Activated T-cell treated with anti-CD3 and anti-CD28 coated beads, Interleukin-2, amount 50 U/mL, for 4 hours (primary cell): ENCODE results near the gene PYROXD2. TPM values are rescaled to one million over a fixed set of nuclear protein-coding genes. Genes with fewer than 3 reads are reported as not detected.
"Not testable (repeated sequence)": the region's sequence is repeated elsewhere in the genome, so short reads cannot be mapped to it uniquely, and the experiment has no call there.

ENCODE experiments used
- ATAC-seq, 2 donors: fragments of 200-7000 bp; cut with Tn5 transposase; one replicate each; pipeline ENCODE4 v1.10.0; 2021
- DNase-seq: peaks from one replicate; pipeline ENCODE4 v3.0.0-alpha.2; 2020
- H3K27me3 Mint-ChIP-seq: one replicate; pipeline ENCODE4 v1.8.0; 2021; ENCODE audit warnings: low read depth, mixed read lengths
- H3K36me3 Mint-ChIP-seq: one replicate; pipeline ENCODE4 v1.8.0; 2022; ENCODE audit warnings: mixed read lengths; ENCODE audit not compliant: insufficient read depth
- H3K4me1 Mint-ChIP-seq: one replicate; pipeline ENCODE4 v1.8.0; 2021; ENCODE audit warnings: low read depth, mixed read lengths
- H3K4me3 Mint-ChIP-seq: one replicate; pipeline ENCODE4 v1.8.0; 2021; ENCODE audit warnings: mild to moderate bottlenecking, moderate library complexity, mixed read lengths
- H3K9me3 Mint-ChIP-seq: one replicate; pipeline ENCODE4 v1.8.0; 2021; ENCODE audit warnings: mixed read lengths
- total RNA-seq, 3 donors: library from RNA; stranded (reverse); gene quantifications; one replicate each; pipeline ENCODE4 v1.2.1, GENCODE V29; 2021

The PYROXD2 gene
- total RNA-seq, 3 donors from 2014 or later = 0.84 to 3.2 (median 1.1) TPM

DNA sequence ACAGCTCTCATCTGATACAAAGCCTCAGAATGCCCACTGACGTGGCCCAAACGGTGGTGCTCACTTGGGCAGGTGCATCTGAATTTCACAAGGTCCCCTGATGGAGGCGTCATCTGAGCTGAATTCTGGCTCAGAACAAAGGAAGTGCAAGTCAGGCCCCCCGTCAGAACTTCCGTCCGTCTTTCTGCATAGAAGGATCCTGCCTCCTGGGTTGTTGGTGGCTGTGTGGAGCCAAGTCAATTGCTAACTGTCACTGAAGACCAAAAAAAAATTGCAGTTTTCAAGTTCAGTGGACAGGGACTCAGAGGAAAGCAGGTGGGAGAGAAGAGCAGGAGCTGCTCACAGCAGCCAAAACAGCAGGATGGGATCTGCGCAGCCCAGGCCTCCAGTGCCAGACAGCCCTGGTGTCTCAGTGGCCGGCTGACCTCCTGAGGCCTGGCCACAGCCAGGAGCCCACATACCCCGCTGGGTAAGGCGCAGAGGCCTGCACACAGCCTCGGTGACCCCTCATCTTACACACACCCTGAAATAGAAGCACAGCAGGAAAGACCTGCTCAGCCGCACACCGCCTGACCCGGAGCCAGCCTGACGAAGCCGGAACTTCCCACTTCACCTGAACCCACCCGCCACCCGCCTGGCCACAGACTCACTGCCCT is 49.4 kb downstream of the PYROXD2 start:
- DNase-seq (no peak), ATAC-seq (no peak)
- H3K4me3 Mint-ChIP-seq = no peak overlapping the region
- H3K27me3 Mint-ChIP-seq = no peaks in the 10 kb centered on the region
- no peaks in the 10 kb centered on the region for H3K9me3 Mint-ChIP-seq
- no peaks in the 10 kb centered on the region for H3K36me3 Mint-ChIP-seq
- H3K4me1 Mint-ChIP-seq = peaks cover 7% of the 10 kb centered on the region

DNA sequence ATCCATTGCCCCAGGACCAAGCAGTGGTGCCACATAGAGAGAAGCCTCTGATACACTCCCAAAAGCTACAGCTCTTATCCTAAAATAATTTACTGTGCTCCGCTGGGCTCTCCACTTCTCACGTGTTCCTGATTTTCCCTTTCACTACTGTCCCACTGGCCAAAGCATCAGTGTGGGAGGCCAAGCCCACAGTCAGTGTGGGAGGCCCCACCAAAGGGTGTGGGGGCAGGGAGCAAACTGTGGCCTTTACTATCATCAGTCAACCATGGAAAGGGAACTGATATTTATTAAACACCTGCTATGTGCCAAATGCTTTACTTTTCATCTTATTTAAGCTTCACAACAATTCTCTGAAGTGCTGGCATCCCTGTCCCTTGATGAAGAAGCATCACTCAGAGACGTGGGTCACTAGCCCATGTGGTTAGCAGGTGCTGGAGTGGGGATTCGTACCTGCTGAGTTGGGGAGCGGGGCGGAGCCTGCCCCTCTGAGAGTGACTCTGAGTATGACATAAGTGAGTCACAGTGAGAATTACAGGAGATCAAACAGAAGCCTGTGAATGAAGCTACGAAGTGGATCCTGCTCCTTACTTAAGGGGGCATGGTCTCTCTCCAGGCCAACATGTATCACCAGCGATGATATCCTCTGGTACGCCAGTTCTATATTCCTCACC is 50.4 kb downstream of the PYROXD2 start:
- ATAC-seq (no peak), DNase-seq (no peak)
- Mint-ChIP-seq H3K9me3 (no peaks in the 10 kb centered on the region), H3K27me3 (no peaks in the 10 kb centered on the region), H3K4me1 (peaks cover 7% of the 10 kb centered on the region), H3K36me3 (no peaks in the 10 kb centered on the region), H3K4me3 (no peak overlapping the region)

DNA sequence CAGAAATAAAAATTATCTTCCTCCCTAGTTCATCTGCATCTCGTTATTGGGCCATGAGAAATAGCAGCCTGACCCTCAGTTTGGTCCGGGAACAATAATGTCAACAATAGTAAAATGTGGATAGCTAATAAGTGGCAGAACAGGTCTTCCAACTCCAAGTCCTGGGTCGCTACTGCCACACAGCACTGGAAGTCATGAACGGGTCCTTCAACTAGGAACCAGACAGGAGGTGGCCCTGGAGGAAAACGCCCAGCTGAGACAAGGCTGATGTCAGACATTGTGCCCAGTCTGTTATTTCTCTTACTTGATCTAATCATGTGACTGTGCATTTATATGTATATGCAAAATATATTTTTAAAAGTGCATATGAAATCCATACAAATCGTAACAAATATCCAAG is 51.8 kb downstream of the PYROXD2 start:
- H3K27me3 Mint-ChIP-seq = no peaks in the 10 kb centered on the region
- DNase-seq (no peak), ATAC-seq (no peak)
- peaks cover 7% of the 10 kb centered on the region for H3K4me1 Mint-ChIP-seq
- H3K9me3 Mint-ChIP-seq = no peaks in the 10 kb centered on the region
- no peaks in the 10 kb centered on the region for H3K36me3 Mint-ChIP-seq
- H3K4me3 Mint-ChIP-seq = no peak overlapping the region

DNA sequence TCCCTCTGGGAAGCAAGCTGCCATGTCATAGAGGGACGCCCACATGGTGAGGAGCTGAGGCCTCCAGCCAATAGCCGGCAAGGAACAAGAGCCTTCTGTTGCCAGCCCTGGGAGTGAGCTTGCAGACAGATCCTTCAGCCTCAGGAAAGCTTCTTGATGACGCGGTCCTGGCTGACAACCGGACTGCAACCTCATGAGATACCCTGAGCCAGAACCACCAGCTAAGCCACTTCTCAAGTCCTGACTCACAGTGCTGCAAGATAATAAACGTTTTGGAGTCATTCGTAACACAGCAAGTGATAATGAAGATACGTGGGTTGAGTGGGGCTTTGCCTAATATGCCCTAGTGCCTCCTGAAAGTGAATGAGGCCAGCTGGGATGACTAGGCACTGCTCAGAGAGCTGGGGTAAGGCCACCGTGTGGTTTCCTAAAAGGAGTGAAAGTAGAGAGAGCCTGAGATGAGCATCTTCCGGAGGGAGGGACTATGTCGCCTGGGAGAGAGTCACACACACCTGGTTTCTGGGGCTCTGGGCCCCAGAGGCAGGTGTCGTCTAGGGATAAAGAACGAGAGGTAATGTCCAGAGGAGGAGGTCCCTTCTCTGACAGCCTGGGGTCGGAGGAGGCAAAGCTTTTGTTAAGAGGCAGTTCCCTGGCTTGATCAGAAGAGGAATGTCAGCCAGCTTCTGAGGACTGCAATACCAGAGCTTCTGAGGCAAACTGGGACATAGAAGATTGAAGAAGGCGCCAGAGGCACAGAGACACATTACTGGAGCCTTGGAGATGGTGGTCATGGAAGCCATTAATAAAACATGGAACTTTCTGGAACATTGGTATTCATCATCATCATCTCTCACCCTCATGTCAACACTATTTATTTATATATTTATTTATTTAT is 53.6 kb downstream of the PYROXD2 start:
- H3K4me3 Mint-ChIP-seq = no peak overlapping the region
- no peaks in the 10 kb centered on the region for H3K9me3 Mint-ChIP-seq
- H3K27me3 Mint-ChIP-seq = no peaks in the 10 kb centered on the region
- H3K36me3 Mint-ChIP-seq = no peaks in the 10 kb centered on the region
- ATAC-seq (peak; percentile 77 to 83), DNase-seq (no peak)
- H3K4me1 Mint-ChIP-seq = peaks cover 7% of the 10 kb centered on the region

DNA sequence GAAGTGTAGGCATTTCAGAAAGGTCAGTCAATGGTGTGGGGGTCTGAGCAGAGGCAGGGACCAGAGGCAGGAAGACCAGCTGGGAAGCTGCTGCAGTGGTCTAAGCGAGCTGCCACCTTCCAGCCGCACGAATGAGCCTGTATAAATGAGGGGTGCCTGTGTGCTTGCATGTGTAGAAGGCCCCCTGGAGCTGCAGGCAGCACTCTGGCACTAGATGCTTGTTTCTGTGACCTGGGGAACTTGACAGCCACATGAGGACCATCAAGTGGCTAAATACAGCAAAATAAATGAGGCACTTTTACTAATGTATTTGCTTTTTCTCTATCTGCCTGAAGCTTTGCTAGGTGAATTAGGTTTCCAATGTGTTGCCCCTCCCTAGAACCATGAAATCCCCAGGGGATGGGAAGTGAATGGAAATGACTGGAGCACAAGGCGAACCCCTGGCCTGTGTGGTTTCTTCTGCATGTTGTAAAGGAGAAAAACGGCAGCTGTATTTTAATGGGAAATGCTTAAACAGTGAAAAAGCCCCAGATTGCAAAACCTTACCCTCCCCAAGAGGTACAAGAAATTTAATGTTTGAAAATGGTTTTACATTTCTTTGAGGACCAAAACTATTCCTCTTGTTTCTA is 57.7 kb downstream of the PYROXD2 start:
- H3K9me3 Mint-ChIP-seq = no peaks in the 10 kb centered on the region
- no peaks in the 10 kb centered on the region for H3K36me3 Mint-ChIP-seq
- H3K4me1 Mint-ChIP-seq = peaks cover 7% of the 10 kb centered on the region
- no peak overlapping the region for H3K4me3 Mint-ChIP-seq
- peaks cover 20% of the 10 kb centered on the region for H3K27me3 Mint-ChIP-seq
- ATAC-seq = no peak
- no peak for DNase-seq

DNA sequence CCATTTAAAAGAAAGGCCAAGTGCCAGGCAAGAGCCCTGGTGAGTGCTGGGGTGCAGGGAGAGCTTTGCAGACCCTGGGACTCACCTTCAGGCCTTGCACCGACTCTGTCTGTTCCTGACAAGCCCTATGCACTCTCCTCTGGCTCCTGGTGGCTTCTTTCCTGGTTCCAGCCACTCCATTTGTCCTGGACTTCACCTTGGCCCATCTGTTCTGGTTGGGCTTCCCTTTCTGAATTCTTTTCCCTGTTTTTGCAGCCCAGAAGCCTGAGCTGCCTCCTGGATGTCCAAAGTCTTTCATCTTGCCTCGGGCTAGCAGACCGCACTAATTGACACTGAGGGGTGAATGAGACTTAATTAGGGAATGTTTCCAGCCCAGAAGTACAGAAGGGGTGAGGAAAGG is 60.5 kb downstream of the PYROXD2 start:
- peaks cover 4% of the 10 kb centered on the region for H3K4me1 Mint-ChIP-seq
- no peak overlapping the region for H3K4me3 Mint-ChIP-seq
- no peak for DNase-seq
- H3K36me3 Mint-ChIP-seq = no peaks in the 10 kb centered on the region
- no peaks in the 10 kb centered on the region for H3K9me3 Mint-ChIP-seq
- peaks cover 38% of the 10 kb centered on the region for H3K27me3 Mint-ChIP-seq
- no peak for ATAC-seq

DNA sequence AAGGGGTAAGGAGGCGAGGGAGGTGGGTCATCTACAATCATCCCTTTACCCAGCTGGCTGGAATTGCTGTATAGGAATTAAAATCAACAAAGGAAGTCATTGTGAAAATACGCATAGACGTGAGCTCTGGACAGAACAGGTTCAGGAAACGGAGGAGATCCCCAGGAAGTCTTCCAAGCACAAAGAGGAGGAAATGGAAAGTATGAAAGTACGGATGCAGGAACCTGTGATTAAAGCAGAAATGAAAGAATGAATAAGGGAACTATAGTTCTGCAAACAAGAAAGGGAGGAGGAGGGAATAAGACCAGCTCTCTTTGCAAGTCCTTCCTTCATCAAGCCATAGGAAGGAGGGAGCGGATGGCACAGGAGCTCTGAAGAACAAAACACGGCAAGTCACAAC is 61.8 kb downstream of the PYROXD2 start:
- Mint-ChIP-seq H3K27me3 (peaks cover 39% of the 10 kb centered on the region), H3K9me3 (peaks cover 3% of the 10 kb centered on the region), H3K4me1 (peaks cover 8% of the 10 kb centered on the region), H3K36me3 (no peaks in the 10 kb centered on the region), H3K4me3 (no peak overlapping the region)
- ATAC-seq (no peak), DNase-seq (no peak)

DNA sequence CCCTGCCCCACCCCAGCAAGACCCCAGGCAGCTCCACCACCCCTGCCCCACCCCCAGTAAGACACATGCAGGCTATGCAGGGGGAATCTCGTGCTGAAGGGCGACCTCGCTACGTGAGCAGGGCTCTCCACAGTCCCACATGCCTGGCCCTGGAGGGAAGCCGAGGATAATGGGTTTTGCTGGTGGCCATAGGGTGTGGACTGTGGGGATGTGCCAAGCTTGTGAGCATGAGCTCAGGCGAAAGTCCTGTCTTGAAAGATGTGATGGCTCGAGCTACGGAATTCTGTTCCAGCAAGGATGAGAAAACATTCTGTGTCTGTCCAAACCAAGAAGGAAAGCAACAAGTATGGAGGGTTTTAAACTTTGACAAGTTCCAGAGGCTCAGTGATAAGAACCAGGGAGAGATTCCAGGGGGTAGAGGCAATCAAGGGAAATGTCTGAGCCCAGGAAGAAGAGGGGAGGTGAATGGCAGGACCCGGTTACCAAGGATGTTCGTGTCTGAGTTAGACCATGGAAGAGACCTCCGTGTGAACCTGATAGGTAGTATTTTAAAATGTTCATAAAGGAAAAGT is 63.1 kb downstream of the PYROXD2 start:
- ATAC-seq = no peak
- no peak for DNase-seq
- Mint-ChIP-seq H3K4me1 (peaks cover 8% of the 10 kb centered on the region), H3K4me3 (no peak overlapping the region), H3K27me3 (peaks cover 41% of the 10 kb centered on the region), H3K36me3 (no peaks in the 10 kb centered on the region), H3K9me3 (peaks cover 8% of the 10 kb centered on the region)

DNA sequence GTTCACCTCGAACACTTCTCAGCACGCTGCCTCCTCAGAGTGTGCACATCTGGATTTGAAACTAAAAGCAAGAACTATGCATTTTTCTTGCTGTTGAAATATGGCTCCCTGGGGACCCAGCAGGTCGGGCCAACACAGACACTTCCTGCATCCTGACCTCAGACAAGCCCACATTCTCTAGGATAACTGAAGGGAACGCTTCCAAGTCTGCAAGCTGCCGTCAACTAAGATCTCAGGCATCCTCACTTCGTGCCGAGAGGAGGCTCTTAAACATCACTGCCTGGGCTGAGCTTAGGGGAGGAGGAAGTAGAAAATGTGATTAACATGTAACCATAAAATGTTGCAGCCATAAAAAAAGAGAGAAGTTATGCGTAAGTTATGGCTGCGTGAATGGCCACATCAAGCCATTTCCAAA is 65.5 kb downstream of the PYROXD2 start:
- DNase-seq = no peak
- Mint-ChIP-seq H3K9me3 (peaks cover 8% of the 10 kb centered on the region), H3K36me3 (no peaks in the 10 kb centered on the region), H3K4me3 (no peak overlapping the region), H3K27me3 (peaks cover 39% of the 10 kb centered on the region), H3K4me1 (peaks cover 8% of the 10 kb centered on the region)
- no peak for ATAC-seq

DNA sequence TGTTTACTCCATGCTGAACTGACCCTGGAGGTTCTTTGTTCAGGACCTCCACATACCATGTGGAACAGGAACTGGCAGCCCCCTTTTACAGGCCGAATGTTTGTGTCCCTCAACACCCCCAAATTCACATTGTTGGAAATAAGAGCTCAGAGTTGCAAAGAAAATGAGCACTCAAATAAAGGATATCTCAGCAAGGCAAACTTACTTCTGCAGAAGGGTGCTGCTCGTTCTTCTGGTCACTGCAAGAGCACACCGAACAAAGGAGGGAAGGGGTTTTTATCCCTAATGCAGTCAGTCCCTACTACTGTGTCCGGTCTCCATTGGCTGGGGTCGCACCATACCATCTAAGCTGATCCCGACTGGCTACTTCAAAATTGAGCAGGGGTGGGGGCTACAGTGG is 68.1 kb downstream of the PYROXD2 start:
- H3K4me1 Mint-ChIP-seq = peaks cover 8% of the 10 kb centered on the region
- H3K4me3 Mint-ChIP-seq = no peak overlapping the region
- peaks cover 8% of the 10 kb centered on the region for H3K9me3 Mint-ChIP-seq
- peaks cover 32% of the 10 kb centered on the region for H3K27me3 Mint-ChIP-seq
- no peak for ATAC-seq
- DNase-seq = no peak
- H3K36me3 Mint-ChIP-seq = no peaks in the 10 kb centered on the region

DNA sequence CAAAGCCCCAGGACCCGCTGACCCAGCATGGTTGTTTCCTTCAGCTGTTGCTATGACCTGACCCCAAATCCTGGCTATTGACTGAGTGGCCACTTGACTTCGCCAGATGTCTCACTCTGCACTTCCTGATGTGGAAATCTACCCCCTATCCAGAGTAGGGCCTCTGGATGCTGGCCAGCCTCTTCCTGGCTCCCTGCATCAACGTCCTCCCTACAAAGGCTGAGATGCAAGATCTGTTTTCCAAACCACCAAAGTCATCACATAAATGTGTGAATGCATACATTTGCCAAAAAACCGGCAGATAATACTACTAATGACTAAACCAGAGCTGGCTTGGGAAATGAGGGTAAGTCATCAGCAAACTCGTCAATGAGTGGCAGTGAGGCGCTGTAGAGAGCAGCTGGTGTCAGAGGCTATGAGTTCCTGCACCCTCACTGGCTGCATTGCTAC is 70.4 kb downstream of the PYROXD2 start:
- no peaks in the 10 kb centered on the region for H3K36me3 Mint-ChIP-seq
- H3K4me3 Mint-ChIP-seq = no peak overlapping the region
- peaks cover 22% of the 10 kb centered on the region for H3K27me3 Mint-ChIP-seq
- no peak for DNase-seq
- no peak for ATAC-seq
- peaks cover 15% of the 10 kb centered on the region for H3K4me1 Mint-ChIP-seq
- H3K9me3 Mint-ChIP-seq = peaks cover 8% of the 10 kb centered on the region

DNA sequence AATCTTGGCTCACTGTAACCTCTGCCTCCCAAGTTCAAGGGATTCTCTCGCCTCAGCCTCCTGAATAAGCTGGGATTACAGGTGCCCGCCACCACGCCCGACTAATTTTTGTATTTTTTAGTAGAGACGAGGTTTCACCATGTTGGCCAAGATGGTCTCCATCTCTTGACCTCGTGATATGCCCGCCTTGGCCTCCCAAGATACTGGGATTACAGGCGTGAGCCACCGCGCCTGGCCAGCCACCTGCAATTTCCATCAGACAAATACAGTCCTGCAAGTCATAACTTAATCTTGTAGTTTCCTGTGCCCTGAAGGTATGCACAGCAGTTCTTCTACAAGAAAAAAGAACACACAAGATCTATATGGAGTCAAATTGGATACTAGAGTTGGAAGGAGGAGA is 73.3 kb downstream of the PYROXD2 start:
- not testable (repeated sequence) for H3K9me3 Mint-ChIP-seq, DNase-seq, H3K36me3 Mint-ChIP-seq, ATAC-seq, H3K4me3 Mint-ChIP-seq
- H3K4me1 Mint-ChIP-seq = peaks cover 11% of the 10 kb centered on the region
- peaks cover 24% of the 10 kb centered on the region for H3K27me3 Mint-ChIP-seq

DNA sequence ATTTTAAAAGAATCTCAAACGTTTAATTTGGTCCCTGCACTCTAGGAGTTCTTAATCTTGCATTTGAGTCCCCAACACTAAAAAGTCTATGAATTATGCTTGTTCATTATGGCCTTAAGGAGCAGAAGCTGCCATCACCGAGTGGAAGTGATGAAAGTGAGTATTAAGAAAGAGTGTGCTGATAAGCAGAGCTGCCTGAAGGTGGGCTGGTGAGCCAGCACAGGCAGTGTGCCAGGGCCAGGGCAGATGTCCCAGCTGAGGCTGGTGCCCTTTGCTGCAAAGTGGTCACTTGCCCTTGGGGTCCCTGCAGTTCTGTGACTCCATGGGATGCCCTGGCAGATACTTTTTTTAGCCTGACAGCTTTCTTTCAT is 74.1 kb downstream of the PYROXD2 start:
- Mint-ChIP-seq H3K4me1 (peaks cover 11% of the 10 kb centered on the region), H3K9me3 (no peaks in the 10 kb centered on the region), H3K4me3 (no peak overlapping the region), H3K36me3 (no peaks in the 10 kb centered on the region), H3K27me3 (peaks cover 24% of the 10 kb centered on the region)
- DNase-seq = no peak
- ATAC-seq = no peak
